Medulla oblongata (tissue), 1 donor: ENCODE data around the gene FBF1.
"Not testable (repeated sequence)": the region's sequence is repeated elsewhere in the genome, so short reads cannot be mapped to it uniquely, and the experiment has no call there.

ENCODE experiments used
- DNase-seq: peaks from one replicate; pipeline ENCODE4 v3.0.0-alpha.2; 2015; ENCODE audit errors: extremely low spot score

FBF1 gene

DNA sequence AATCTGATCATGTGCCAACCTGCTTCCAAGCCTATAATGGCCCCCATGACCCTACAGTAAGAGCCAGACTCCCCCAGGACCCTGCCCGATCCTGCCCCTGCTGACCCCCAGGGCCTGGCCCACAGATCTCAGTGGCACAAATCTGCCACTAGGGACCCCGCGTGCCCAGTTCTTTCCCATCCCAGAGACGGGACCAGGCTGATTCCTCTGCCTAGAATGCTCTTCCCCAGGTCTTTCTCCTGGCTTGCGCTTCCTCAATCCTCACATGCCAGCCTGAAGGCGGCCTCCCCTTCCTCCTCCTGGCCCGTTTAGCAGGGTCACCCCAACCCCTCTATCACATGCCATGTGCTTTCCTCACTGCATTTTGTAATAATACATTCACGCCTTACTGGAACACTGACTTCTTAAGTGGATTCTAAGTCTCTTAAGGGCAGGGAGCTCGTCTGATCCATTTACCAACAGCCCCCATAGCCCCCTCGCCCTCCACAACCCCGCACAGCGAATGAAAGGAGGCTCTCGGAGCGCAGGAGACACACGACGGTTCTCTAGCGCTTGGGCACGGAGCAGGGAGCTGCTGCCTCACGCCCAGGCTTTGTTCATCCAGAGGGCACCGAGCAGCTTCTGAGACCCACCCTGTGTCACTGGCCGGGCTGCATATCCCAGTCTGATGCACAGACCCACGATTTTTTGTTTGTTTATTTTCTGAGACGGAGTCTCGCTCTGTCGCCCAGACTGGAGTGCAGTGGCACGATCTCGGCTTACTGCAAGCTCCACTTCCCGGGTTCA is 45.3 kb downstream of the FBF1 start:
- no peak for DNase-seq

DNA sequence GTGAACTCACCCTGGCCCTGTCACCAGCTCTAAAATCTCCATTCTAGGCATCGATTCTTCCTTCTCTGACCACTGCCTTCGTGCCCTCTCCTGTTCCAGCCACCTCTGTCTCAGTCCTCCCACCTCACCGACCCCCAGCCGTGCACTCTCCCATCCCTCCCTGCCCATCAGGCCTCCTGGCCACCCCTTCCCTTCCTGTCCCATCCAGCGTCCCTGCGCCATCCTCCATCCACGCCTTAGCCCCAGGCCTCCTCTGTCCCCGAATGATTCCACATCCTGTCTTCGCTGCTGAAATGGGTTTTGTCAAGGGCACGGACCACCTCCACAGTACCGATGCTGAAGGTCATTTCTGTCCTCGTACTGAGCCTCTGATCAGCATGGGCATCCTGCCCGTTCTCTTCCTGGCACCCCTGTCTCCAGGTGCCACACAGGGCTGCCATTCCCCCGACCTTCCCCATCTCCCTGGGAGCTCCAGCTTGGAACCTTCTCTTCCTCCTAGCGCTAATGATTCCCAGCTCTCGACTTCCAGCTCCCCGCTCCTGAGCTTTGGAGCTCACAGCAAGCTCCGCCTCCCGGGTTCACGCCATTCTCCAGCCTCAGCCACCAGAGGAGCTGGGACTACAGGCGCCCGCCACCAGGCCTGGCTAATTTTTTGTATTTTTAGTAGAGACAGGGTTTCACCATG is 46.7 kb downstream of the FBF1 start:
- DNase-seq, result no peak

DNA sequence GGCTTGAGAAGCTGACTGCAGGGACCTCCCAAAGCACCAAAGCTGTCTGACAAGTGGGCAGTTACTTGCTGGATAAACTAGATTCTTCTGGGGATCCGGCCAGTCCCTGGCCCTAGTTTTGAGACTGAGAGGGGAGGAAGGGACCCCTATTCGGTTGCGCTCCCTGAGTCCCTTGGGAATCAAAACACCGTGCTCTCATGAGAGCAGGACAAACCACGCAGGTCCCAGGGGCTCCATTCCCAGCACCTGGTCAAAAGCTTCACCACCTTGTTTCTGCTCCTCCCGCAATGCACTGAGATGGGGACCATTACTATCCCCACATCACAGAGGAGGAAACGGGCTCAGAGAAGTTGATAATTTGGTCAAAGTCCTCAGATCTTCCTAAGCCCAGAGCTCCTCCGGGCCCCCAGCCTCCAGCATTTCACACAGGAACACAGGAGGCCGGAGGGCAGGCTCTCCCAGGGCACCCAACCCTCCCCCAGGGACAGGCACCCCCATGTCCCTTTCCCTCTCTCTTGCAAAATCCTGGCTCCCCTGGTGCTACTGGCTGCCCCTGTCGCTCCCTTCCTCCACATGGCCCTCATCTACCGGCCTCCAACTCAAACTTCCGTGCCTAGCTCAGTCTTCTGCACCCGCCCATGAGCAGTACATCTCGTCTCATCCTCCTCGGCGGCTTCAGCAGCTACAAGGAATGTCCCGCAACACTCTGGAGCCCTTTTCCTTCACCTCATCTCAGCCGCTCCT is 47.4 kb downstream of the FBF1 start:
- no peak for DNase-seq

DNA sequence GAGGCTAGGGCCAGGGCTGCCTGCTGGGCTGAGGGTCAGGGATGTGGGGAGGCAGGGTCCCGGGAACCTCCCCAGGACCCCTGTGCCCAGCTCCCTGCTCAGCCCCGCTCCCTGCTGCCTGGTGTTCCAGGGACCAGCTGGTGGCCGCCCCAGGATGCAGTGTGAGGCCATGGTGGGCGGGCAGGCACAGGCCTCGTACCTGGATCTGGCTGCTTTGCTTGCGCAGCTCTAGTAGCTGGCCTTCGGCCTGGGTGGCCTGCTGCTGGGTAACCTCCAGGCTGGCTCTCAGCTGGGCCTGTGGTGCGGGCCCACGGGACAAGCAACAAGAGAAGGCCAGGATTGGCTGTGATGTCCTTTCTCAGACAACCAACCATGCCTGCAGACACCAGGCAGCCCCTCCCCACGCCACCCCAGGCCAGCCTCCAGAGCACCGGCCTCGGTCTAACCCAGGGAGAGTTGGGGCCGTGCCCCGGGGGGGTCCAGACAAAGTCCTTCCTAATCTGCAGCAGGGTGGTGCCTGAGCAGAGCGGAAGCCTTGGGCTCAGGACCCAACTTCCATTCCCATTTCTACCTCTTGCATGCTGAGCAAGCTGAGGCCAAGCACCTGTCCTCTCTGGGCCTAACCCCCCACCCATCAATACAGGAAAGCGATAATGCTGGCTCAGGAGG is 48.2 kb downstream of the FBF1 start:
- peak; percentile 59 for DNase-seq

DNA sequence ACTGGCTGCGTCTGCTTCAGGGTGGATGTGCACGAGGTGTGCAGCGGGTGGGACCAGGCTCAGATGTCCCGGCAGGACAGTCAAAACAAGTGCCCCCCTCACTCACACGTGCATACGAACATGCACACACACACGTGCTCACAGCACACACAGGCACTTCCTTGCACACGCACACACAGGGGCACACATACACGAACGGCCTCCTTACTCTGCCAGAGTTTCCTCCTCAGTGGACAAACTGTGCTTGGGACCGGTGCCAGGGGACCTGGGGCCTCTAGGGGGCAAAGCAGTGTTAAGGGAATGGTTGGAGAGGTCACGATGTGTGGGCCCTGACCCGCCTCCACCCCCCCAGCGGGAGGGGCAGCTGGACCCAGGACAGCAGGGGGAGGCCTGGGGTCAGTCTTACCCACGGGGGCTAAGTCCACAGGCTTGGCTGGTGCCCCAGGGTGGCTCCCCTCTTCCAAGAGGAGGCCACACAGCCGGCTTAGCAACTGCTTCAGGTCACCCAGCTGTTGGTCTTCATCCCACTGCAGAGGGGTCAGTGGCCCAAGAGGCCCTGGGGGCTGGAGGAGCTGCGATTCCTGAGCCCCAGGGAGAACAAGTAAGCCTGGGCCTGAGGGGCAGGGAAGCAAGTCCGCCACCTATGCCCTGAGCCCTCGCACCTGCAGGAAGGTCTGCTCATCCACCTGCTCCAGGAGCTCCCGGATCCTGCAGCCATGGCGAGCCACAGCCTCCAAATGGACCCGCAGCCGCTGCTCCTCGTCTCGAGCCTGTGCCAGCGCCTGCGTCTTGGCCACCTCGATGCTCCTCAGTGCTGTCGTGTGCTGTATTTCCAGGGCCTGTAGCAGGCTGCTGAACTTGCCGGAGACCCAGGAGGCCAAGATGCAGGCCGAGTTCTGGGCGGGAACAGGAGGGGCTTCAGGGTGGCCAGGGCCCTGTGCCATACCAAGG is 49.0 kb downstream of the FBF1 start:
- DNase-seq, result no peak

DNA sequence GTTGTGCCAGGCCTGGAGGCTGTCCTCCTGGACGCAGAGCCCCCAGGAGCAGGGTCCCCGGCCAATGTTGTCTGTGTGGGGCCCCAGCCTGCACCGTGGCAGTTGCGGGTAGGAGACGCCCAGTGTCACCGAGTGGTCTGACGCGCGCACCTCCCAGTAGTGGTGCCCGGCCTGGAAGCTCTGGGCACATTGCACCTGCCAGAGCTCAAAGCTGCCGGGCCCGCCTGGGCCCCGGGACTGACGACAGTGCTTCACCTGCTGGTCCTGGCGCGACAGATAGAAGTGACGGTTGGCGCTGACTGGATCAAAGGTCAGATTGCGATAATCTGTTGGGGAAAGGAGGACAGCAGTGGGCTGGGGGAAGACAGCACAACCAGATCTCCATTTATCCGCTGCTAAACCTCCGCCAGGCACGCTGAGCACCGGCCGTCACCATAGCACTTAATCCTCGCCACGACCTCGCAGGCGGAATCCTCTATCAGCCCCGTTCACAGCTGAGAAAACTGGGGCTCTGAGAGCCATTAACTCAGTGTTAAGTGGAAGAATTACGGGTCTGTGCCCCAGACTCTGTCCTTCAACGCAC is 49.7 kb downstream of the FBF1 start:
- DNase-seq, result no peak

DNA sequence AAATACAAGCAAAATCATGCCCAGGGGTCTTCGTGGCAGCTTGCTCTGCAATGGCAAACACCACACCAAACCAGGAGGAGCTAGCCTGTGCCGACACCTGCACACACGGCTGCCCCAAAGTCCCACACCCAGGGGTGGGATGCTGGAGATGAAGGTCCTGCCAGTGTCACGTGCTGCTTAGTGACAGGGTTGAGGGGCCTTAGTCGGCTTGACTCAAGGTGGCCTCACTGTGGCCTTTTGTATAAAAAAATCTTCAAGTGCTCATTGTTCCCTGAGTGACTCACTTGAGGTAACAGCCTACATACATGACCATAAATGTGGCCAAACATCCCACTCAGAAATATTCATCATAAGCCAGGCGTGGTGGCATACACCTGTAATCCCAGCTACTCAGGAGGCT is 51.4 kb downstream of the FBF1 start:
- no peak for DNase-seq

DNA sequence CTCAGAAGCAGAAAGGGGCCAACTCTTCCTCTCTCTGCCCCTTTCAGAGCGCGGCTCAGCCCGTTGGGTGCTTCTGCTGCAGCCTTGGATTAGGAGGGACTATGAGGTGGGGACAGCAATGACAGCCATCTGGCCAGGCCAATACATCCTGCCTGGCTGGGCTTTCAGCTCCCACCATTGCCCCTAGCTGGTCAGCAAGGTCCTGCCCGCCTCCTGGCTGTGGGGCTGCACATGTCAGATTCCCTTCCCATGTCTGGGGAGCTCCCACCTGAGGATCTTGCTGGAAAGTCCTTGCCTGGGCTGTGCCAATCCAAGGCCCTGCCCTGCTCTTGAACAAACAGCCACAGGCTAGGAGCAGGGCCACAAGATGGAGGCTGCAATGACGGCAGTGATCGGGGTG is 52.4 kb downstream of the FBF1 start:
- no peak for DNase-seq

DNA sequence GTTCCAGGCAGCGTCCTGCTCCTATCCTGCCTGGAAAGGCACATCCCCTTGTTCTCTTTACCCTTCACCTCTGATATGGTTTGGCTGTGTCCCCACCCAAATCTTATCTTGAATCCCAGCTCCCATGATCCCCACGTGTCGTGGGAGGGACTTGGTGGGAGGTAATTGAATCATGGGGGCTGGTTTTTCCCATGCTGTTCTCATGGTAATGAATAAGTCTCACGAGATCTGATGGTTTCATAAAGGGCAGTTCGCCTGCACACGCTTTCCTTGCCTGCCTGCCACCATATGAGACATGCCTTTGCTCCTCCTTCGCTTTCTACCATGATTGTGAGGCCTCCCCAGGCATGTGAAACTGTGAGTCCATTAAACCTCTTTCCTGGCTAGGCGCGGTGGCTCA is 55.0 kb downstream of the FBF1 start:
- not testable (repeated sequence) for DNase-seq

DNA sequence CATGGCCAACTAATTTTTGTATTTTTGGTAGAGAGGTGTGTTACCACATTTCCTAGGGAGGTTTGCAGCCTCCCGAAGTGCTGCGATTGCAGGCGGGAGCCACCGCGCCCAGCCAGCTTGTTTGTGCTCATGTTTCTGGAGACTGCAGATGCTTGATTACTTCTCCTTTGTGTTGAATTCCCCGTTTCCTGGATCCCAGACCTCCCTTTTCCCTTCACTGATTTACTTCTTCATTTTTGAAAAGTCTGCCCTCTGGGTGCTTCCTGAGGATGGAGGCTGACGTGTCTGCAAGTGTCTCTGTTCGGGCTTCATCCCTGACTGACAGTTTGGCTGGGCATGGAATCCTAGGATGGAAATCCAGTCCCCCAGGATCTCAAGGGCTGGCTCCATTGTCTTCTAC is 55.4 kb downstream of the FBF1 start:
- no peak for DNase-seq

DNA sequence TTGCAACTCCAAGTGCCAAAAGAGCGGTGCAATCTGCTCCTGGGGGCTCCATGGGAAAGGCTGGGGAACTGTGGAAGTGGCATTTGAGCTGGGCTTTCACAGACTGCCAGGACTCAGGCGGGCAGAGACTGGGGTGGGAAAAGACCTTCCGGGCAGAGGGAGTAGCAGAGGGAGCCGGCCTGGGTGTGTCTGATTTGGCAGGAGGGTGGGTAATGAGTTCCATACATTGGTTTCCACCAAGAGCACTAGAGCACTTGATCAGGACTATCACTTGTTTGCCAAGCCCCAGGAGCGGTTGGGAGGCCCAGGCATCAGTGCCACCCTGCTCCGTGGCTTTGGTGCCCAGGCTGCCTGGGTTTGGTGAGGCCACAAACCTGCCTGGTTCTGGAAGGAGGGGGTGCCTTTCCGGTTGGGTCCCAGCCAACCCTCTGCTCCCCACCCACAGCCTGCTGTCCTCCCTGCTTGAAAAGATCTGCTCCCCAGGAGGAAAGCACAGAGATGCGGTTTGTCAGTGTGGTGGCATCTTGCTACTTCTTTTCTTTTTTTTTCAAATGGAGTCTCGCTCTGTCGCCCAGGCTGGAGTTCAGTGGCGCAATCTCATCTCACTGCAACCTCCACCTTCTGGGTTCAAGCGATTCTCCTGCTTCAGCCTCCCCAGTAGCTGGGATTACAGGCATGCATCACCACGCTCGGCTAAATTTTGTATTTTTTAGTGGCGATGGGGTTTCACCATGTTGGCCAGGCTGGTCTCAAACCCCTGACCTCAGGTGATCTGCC is 59.0 kb downstream of the FBF1 start:
- no peak for DNase-seq

DNA sequence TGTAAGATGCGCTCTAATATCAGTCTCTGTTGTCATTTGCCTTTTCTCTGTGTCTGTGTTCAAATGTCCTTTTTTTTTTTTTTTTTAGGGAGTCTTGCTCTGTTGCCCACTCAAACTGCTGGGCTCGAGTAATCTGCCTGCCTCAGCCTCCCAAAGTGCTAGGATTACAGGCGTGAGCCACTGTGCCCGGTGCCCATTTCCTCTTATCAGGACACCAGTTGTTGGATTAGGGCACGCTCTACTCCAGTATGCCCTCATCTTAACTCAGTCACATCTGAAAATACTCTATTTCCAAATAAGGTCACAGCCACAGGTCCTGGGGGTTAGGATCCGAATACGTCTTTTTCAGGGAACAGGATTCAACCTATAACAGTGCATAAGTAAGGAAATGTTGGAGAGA is 60.6 kb downstream of the FBF1 start:
- DNase-seq, result no peak

DNA sequence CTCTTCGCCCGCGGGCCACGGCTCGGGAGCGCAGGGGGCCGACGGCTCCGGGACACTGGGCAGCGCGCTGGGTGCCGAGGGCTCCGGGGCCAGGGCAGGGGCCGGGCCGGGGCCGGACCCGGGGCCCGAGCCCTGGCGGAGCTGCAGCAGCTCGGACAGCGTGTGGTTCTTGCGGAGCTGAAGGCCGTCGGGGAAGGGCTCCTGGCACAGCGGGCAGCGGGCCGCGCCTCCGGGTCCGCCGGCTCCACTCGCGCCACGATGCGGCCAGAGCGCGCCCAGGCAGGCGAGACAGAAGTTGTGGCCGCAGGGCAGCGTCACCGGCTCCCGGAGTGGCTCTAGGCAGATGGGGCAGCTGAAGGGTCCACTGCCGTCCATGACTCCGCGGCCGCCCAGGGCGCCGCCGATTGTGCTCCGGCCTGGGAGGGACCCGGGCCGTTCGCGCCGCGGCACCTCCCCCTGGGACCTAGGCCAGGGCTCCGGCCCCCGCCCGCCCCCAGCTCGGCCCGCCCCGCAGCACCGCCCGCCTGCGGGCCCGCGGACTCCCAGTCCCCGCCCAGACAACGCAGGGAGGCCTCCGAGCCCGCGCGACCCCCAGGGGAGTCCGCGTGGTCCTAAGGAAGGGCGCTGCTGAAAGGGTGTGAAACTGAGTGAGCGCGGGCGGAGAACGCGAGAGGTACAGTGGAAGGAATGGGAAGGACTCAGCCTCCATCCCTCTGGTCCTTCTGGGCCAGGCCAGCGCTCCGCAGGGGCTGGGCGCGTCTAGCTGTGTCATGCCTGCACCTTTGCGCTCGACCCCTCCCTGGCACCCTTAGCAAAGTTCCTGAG is 62.5 kb downstream of the FBF1 start, which contains the start of gene TRIM47:
Gene TRIM47 (minus strand): TSS at position 408 of the 825 bp plus-strand sequence. CDS start 33 bp downstream, at position 375.
- peak; percentile 64 for DNase-seq

DNA sequence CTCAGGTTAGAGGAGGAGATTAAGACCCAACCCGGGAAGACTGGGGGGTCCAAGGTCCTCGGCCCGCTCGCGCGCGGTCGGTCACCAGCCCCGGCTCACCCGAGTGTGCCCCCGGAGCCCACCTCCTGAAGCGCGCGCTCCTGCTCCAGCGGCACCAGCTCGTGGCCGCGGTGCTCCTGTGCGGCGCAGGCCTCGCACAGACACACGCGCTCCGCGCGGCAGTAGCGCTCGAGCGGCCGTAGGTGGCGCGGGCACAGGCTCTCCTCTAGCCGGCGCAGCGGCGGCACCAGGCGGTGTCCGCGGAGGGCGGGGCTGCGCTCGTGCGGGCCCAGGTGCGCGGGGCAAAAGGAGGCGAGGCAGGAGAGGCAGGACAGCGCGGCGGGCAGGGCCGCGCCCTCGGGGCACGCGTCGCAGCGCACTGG is 63.1 kb downstream of the FBF1 start:
- peak; percentile 60 for DNase-seq

DNA sequence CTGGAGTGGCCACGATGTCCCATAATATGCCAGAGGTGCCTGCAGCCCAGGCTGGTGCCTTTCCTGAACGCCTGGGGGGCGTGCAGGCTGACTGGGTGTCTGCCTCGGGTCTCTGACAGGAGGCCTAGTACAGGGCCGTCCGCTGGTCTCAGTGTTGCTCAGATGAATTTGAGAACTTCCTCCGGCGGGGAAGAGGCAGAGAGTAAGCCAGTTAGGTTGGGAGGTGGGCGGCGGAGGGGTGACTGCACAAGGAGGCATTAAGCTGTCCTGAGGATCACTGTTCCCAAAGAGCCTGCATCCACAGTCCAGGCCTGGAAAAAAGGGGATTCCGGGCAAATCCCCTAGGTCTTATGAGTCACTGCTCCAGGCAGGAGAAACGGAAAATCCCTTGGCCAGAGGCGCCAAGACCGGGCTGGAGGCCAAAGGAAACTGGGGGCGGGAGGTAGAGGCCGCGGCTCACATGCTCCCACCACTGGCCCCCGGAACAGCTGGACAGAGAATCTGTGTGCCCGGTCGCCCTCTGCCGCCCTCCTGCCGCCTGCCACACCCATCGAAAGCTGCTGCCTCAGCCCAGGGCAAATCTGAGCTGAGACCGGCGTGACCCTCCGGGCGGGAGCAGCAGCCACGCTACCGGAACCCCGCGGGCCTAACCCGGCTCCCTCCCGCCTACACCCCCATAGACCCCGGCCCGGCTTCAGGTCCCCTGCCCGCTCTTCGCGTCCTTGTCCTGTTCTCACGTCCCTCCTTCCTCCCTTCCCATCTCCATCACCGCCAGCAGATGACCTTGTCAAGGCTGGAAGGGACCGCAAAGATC is 63.7 kb downstream of the FBF1 start:
- DNase-seq, result peak; percentile 91

DNA sequence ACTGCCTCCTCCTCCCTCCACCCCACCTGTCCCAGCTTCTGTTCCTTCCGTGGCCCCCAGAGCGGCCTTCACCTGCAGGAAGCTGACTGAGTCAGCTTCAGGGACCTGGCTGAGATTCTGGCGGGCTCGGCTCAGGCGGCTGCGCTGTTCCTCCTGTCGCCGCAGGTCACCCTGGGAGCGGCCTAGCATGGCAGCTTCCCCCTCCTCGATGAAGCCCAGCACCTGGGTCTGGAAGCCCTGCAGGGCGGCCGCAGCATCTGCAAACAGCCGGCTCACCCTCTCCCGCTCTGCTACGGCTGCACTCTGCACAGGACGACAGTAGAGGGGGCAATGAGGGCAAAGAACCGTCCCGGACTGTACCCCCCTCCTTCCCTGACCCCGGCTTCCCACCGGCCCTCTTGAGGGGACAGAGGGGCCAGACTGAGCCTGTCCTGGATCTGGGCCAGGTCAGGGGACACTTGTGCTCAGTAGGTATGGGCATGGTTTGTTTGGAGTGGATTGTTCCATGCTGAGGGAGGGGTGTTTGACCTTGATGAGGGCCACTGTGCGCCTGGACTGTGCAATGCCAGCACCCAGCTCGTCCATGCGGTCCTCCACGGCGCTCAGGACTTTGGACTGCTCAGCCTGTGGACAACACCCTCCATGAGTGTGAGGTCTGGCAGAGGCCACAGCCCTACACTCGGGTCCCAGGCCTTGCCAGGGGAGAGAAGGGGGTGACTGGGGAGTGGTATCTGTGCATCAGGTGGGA is 64.5 kb downstream of the FBF1 start:
- DNase-seq, result no peak

DNA sequence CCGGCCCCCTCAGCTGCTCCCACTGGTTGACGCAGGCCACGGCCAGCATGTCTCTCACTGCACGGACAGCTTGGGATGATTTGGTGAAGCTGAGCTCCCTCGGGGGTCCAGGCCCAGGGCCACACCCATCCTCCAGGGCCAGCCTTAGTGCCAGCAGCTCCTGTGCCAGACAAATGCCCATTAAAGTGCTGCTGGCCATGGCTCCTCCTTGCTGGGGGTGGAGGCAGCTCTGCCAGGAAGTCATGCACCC is 65.0 kb downstream of the FBF1 start:
- no peak for DNase-seq
